MM.1S (cell line): ENCODE results near the gene SUPT6H.

Experiments used
- CTCF ChIP-seq: fragments of 300-600 bp; sonication (generic); IDR thresholded peaks from 2 replicates; pipeline ENCODE4 v1.5.1; 2016; ENCODE audit warnings: antibody characterized with exemption, low read length, mixed read lengths
- EZH2phosphoT487 ChIP-seq: fragments of 300-600 bp; sonication (generic); IDR thresholded peaks from 2 replicates; pipeline ENCODE4 v1.6.1; 2018; ENCODE audit warnings: antibody characterized with exemption, low read length

- TF ChIP-seq CTCF = no peak
- TF ChIP-seq EZH2phosphoT487 = no peak
Measured at GRCh38 chr17:28748852-28749515, 87.0 kb downstream of the SUPT6H start.
